ENCODE measurements around the gene HAL.

The HAL gene, protein sequence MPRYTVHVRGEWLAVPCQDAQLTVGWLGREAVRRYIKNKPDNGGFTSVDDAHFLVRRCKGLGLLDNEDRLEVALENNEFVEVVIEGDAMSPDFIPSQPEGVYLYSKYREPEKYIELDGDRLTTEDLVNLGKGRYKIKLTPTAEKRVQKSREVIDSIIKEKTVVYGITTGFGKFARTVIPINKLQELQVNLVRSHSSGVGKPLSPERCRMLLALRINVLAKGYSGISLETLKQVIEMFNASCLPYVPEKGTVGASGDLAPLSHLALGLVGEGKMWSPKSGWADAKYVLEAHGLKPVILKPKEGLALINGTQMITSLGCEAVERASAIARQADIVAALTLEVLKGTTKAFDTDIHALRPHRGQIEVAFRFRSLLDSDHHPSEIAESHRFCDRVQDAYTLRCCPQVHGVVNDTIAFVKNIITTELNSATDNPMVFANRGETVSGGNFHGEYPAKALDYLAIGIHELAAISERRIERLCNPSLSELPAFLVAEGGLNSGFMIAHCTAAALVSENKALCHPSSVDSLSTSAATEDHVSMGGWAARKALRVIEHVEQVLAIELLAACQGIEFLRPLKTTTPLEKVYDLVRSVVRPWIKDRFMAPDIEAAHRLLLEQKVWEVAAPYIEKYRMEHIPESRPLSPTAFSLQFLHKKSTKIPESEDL

DNA sequence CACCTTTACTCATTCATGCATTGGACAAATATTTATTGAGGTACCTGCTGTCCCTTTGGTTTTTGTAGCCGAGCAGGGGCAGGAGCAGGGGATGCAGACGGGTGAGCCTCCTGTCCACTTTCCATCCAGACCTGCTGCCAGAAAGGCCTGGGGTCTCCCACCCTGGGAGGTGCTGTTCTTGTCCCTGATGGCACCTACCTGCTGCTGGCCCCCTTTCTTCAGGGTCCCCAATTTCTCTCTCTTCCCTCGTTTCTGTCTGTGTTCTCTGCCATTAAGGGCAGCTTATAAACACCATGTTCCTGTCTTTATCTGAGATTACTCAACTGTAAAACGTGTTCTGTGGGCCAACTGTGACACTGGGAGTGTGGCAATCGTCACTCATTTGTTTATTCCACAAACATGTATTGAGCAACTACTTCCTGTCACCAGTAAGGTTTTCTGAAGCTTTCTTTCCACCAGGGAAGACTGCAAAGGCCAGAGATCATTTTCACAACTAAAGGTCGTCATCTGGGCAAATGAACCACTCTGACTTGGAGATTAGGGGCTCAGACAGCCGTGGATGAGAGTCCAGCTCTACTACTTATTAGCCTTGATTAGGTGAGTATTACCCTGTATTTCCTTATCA, at the start of gene HAL:
TSS of gene HAL (minus strand) at position 311 of the 625 bp plus-strand sequence. CDS start 434 bp downstream, outside the sequence.
- Mint-ChIP-seq H3K9me3 (no peaks in the 10 kb centered on the region), H3K27ac (no peak within 1 kb of the TSS)
- CTCF ChIA-PET: interaction anchor here (1.1 to 6.1 kb wide), 4 partner anchors 11 to 78 kb away, joined by 3 to 80 read pairs (median 22); partner anchors contain the start of genes AMDHD1 and CCDC38

DNA sequence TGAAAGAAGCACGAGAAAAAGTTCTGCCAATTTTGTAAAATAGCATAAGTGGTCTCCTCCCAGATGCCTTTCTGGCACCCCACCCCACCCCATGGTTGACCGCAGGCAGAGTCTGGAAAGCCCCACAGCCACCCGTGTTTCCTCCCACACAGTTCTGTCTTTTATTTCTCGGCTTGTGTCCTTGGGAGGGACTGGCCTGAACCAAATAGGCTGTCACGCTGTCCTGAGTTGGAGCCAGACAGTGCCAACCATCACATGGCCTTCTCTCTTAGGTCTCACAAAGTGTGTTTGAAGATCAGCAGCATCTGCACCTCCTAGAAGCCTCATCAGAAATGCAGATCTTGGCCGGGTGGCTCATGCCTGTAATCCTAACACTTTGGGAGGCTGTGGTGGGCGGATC, 49.4 kb upstream of the HAL start:
- CTCF ChIA-PET: no interaction called here
- Mint-ChIP-seq H3K4me1 (peaks cover 49% of the 10 kb centered on the region), H3K36me3 (peaks cover 4% of the 10 kb centered on the region), H3K27me3 (no peaks in the 10 kb centered on the region), H3K9me3 (peaks cover 3% of the 10 kb centered on the region), H3K27ac (no peak overlapping the region), H3K4me3 (no peak overlapping the region)
- DNase-seq: no peak

More for the DNA sequence above, at the start of gene HAL:
- H3K4me1 Mint-ChIP-seq: peaks cover 7% of the 10 kb centered on the region
- peaks cover 2% of the 10 kb centered on the region for H3K36me3 Mint-ChIP-seq
- DNase-seq: no peak
- peaks cover 3% of the 10 kb centered on the region for H3K27me3 Mint-ChIP-seq
- H3K4me3 Mint-ChIP-seq: no peak within 1 kb of the TSS

DNA sequence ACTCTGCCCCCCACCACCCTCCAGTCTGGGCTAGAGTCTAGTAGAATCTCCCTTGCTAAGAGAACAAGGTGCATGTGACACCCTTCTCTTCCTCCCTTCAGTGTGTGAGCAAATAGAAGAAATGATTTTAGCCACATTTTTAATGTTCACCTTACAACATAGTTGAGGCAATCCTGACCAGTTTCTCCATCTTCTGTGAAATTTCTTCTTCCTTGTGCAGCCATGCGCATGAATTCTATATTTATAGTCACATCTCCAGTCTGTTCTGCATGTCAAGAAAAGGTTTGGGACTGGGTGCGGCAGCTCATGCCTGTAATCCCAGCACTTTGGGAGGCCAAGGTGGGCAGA, 48.8 kb upstream of the HAL start:
- no peak overlapping the region for H3K4me3 Mint-ChIP-seq
- H3K27ac Mint-ChIP-seq: no peak overlapping the region
- no peaks in the 10 kb centered on the region for H3K27me3 Mint-ChIP-seq
- H3K36me3 Mint-ChIP-seq: peaks cover under 1% of the 10 kb centered on the region
- peaks cover 47% of the 10 kb centered on the region for H3K4me1 Mint-ChIP-seq
- no peak for DNase-seq
- no peaks in the 10 kb centered on the region for H3K9me3 Mint-ChIP-seq
- CTCF ChIA-PET: no interaction called here

DNA sequence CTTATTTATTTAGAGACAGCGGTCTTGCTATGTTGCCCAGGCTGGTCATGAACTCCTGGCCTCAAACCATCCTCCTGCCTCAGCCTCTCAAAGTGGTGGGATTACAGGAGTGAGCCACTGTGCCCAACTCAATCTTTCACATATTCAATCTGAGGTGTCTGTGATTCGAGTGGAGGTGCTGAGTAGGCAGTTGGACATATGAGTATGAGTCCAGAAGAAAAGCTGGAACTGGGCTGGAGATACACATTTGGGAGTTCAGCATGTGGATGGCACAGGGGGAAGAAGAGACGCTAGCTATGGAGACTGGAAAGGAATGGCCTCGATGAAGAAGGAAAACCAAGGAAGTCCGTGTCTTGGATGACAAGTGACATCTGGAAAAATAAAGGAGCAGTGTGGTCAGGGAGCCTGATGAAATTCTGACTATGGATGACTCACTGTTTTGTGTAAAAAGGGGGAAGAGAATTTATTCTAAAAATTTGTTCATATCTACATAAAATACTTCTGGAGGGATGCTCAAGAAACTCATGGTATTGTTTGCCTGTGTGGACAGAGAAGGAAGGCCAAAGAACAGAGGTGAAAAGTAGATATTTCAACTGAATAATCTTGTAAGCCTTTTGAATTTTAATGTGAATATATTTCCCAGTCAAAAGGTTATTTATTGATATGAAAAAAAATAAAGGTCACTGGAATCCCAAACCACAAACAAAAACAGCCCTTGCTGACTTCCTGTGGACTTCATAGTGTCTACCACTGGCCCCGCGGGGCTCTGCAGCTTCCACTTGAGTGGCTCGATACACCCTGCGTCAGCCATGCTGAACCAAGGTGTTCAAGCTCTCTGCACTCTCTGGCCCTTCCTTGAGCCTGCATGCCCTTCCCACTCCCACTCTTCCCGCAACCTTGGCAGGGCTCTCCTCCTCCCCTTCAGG, 48.1 kb upstream of the HAL start:
- CTCF ChIA-PET: no interaction called here
- Mint-ChIP-seq H3K4me1 (peaks cover 43% of the 10 kb centered on the region), H3K27ac (no peak overlapping the region)

DNA sequence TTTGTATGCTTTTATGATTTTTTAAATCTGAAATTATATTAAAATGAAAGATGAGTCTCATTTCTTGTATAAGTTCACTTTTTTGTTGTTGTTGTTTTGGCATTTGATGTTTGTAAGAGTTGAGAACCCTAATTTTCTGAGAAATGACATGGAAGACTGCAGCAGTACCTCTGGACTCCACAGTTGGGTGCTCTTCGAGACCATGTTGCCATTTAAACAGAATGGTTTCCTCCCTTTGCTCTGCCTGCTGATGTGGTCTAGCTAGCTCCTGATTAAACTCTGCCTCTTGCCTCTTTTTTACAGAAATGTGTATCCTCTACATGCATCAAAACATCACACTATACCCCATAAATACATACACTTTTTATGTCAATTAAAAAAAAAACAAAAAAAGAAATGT, 45.0 kb upstream of the HAL start:
- peaks cover 14% of the 10 kb centered on the region for H3K4me1 Mint-ChIP-seq
- no peaks in the 10 kb centered on the region for H3K27me3 Mint-ChIP-seq
- no peak overlapping the region for H3K27ac Mint-ChIP-seq
- H3K9me3 Mint-ChIP-seq: no peaks in the 10 kb centered on the region
- no peaks in the 10 kb centered on the region for H3K36me3 Mint-ChIP-seq
- no peak for DNase-seq
- H3K4me3 Mint-ChIP-seq: no peak overlapping the region
- CTCF ChIA-PET: interaction anchor here (1.3 to 1.4 kb wide), 2 partner anchors 9 to 23 kb away, joined by 3 to 4 read pairs; no protein-coding TSS in a partner anchor

More for the DNA sequence above, 48.1 kb upstream of the HAL start:
- no peak overlapping the region for H3K4me3 Mint-ChIP-seq
- H3K27me3 Mint-ChIP-seq: no peaks in the 10 kb centered on the region
- H3K36me3 Mint-ChIP-seq: no peaks in the 10 kb centered on the region
- H3K9me3 Mint-ChIP-seq: no peaks in the 10 kb centered on the region
- no peak for DNase-seq

DNA sequence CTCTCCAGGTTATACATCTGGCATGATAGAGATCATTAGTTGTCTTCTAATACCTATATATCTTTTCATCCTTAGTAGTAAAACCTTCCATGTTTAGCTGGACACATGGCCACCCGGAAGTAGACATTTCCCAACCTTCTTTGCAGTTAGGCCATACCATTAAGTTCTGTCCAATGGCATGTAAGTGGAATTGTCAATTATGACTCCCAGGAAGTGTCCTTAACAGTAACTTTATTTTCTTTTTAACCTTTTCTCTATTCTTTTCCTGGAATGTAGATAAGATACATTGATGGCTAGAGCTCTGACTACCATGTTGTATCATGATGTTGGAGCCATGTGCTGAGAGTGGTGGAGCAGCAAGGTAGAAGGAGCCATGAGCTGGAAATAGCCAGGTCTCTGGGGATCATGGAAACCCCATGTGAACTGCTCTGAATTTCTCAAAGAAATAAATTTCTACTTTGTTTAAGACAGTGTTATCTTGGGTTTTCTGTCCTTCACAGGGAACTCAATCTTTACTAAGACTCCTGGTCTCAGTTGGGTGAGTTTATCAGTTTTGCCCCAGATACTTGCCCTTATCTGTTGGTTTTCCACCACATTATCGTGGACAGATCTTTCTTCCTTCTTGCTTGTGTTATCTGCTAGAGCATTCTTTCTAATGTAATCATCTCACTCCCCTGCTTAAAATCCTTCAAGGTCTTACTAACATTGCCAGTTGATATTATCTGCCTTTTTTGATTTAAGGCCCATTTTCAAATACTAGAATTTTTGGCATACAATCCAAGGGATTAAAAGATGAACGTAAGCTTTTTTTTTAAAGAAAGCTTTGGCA, 44.4 kb upstream of the HAL start:
- no peaks in the 10 kb centered on the region for H3K9me3 Mint-ChIP-seq
- DNase-seq: no peak
- peaks cover 10% of the 10 kb centered on the region for H3K4me1 Mint-ChIP-seq
- H3K27me3 Mint-ChIP-seq: no peaks in the 10 kb centered on the region
- H3K36me3 Mint-ChIP-seq: no peaks in the 10 kb centered on the region
- no peak overlapping the region for H3K4me3 Mint-ChIP-seq
- CTCF ChIA-PET: interaction anchor here (1.3 to 1.4 kb wide), 2 partner anchors 8 to 24 kb away, joined by 3 to 4 read pairs; no protein-coding TSS in a partner anchor
- H3K27ac Mint-ChIP-seq: no peak overlapping the region

DNA sequence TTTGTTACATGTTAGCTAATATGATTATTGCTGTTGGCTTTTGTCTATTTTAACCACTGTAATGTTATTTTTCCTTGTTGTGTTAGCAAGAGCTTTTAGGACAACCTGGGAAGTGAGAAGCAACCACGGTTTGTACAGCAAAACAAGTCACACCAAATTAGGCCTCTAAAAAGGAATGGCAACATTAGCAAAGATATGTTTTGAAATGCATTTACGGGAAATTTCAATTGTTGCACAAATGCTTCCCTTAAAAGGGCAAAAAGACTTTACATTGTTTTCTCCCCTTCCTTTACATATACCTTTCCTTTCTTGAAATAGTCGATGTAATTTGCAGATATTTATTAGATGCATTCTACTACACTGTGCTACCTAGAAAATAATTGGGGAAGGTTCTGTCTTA, 43.4 kb upstream of the HAL start:
- H3K27me3 Mint-ChIP-seq: no peaks in the 10 kb centered on the region
- no peak for DNase-seq
- CTCF ChIA-PET: interaction anchor here (0.6 kb wide), 1 partner anchor 37 kb away, joined by 3 read pairs; no protein-coding TSS in a partner anchor
- H3K27ac Mint-ChIP-seq: no peak overlapping the region
- no peaks in the 10 kb centered on the region for H3K9me3 Mint-ChIP-seq
- H3K4me3 Mint-ChIP-seq: no peak overlapping the region
- H3K36me3 Mint-ChIP-seq: no peaks in the 10 kb centered on the region
- H3K4me1 Mint-ChIP-seq: peaks cover 4% of the 10 kb centered on the region

DNA sequence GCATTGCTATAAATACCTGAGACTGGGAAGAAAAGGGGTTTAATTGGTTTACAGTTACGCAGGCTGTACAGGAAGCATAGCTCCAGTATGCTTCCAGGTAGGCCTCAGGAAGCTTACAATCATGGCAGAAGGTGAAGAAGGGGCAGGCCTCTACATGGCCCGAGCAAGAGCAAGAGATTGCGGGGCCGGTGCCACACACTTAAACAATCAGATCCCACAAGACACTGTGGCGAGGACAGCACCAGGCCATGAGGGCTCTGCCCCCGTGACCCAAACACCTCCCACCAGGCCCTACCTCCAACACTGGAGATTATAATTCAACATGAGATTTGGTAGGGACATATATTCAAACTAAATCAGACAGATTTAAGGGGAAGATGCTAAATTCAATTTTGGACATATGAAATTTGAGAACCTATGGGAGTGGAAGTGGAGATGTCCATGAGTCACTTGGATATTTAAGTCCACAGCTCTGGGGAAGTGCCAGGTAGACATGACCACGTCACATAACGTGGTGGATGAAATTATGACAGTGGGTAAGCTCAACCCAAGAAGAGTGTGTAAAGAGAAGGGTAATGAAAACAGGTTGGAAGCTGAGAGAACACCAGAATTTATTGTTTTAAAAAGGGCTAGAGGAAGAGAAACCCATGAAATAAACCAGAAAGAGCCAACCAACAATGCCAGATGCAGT, 40.8 kb upstream of the HAL start:
- H3K27ac Mint-ChIP-seq: no peak overlapping the region
- H3K36me3 Mint-ChIP-seq: peaks cover 2% of the 10 kb centered on the region
- no peaks in the 10 kb centered on the region for H3K27me3 Mint-ChIP-seq
- peaks cover 8% of the 10 kb centered on the region for H3K4me1 Mint-ChIP-seq
- H3K9me3 Mint-ChIP-seq: no peaks in the 10 kb centered on the region
- DNase-seq: no peak
- no peak overlapping the region for H3K4me3 Mint-ChIP-seq
- CTCF ChIA-PET: interaction anchor here (1.5 kb wide), 1 partner anchor 11 kb away, joined by 3 read pairs; no protein-coding TSS in a partner anchor

DNA sequence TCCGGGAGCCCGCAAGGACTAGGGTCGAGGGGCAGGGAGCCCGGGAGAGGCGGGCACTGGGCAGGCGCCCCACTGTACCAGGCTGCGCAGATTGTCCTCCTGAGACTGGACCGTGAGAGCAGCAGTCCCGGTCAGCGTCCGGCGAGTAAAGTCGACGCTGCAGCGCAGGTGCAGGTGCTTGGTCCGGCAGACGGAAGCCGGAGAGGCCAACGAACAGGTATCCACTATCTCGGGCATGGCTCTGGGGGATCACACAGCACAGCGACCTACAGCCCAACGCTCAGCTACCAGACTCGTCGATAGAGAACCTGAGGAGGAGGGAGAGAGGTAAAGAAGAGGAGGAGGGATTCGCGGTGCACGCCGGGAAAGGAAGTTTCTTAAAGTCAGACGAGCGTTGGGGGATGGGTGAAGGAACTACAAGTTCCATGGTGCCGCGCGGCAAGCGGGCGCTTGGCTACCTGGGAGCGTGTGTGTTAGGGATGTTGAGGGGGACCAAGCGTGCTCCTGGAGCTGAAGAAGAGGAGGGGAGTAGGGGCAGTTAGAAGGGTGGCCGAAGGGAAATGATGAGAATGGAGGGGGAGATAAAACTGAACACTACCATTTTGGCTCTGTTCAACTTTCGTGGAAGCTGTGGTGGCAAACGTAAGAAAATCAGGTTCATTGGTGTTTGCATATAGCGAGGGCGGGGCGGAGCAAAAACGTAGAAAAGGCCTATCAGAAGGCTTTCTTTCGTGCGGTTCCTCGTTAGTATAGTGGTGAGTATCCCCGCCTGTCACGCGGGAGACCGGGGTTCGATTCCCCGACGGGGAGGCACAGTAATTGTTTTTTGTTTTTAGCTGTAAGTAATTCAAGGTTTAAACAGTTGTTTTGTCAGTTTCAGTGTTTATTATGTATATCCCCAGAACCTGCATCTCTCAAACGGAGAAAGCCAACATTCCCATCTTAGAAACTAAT, 39.4 kb upstream of the HAL start, which contains the start of gene LTA4H:
TSS of gene LTA4H (minus strand) at position 305 of the 954 bp plus-strand sequence. CDS start at position 237, 68 bp downstream.
- no peak within 1 kb of the TSS for H3K4me3 Mint-ChIP-seq
- H3K4me1 Mint-ChIP-seq: peaks cover 8% of the 10 kb centered on the region
- H3K27ac Mint-ChIP-seq: no peak within 1 kb of the TSS
- CTCF ChIA-PET: interaction anchor here (0.8 to 1.1 kb wide), 3 partner anchors 36 to 481 kb away, joined by 3 to 4 read pairs (median 4); partner anchors contain the start of gene CDK17
- no peaks in the 10 kb centered on the region for H3K9me3 Mint-ChIP-seq
- H3K36me3 Mint-ChIP-seq: peaks cover 2% of the 10 kb centered on the region
- H3K27me3 Mint-ChIP-seq: no peaks in the 10 kb centered on the region
- peak; percentile 98 for DNase-seq

DNA sequence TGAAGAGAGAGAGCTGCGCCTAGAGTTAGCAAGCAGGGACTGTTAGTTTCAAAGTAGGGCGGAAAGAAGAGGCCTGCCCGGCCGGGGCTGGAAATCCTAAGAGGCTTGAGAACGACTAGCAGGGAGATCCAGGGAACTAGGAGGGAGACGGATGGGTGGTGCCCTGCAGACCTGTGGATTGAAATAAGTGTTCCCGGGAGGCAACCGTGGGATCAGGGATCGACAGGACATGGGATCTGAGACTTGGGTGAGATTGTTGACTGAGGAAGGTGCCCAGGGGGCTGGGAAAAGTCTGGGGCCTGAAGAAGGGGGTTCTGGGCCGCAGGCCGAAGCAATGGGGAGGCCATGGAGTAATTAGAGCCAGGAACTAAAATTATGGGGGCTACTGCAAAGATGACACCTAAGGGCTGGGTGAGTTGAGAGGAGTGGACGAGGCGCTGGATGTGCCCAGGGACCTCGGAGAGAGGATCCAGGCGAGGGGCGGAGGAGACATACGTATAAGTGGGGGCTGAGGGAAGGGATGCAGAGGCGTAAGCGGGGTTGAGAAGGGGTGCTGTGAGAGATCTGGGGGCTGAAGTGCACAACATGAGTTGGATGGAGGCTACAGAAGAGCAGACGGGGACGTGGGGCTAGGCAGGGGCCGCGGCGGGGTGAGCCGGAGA, 38.6 kb upstream of the HAL start:
- Mint-ChIP-seq H3K4me3 (no peak overlapping the region), H3K27me3 (no peaks in the 10 kb centered on the region), H3K36me3 (peaks cover 9% of the 10 kb centered on the region), H3K4me1 (peaks cover 16% of the 10 kb centered on the region), H3K27ac (no peak overlapping the region), H3K9me3 (no peaks in the 10 kb centered on the region)
- CTCF ChIA-PET: interaction anchor here (0.8 kb wide), 1 partner anchor 36 kb away, joined by 3 read pairs; no protein-coding TSS in a partner anchor
- no peak for DNase-seq

Data from activated naive CD4-positive, alpha-beta T cell treated with anti-CD3 and anti-CD28 coated beads, Interleukin-2, amount 10 ng/mL, durations not matched to agents 7 days and 5 days (primary cell).